Type B pancreatic cell (in vitro differentiated cells): ENCODE data around the gene CLTCL1. TPM values are rescaled to one million over a fixed set of nuclear protein-coding genes. Genes with fewer than 3 reads are reported as not detected.

Source experiments
- DNase-seq: peaks from one replicate; pipeline ENCODE4 v3.0.0; 2021; ENCODE audit warnings: mixed read lengths; ENCODE audit not compliant: unreplicated experiment; ENCODE audit errors: extremely low spot score
- H3K27ac Mint-ChIP-seq: 2 replicates; pipeline ENCODE4 v1.8.0; 2021; ENCODE audit warnings: mild to moderate bottlenecking, mixed read lengths
- H3K27me3 Mint-ChIP-seq: 2 replicates; pipeline ENCODE4 v1.8.0; 2021; ENCODE audit warnings: mixed read lengths
- H3K36me3 Mint-ChIP-seq: 2 replicates; pipeline ENCODE4 v1.8.0; 2021; ENCODE audit warnings: mixed read lengths
- H3K4me1 Mint-ChIP-seq: one replicate; pipeline ENCODE4 v1.8.0; 2021; ENCODE audit warnings: mixed read lengths; ENCODE audit not compliant: unreplicated experiment
- H3K4me3 Mint-ChIP-seq: 2 replicates; pipeline ENCODE4 v1.8.0; 2021; ENCODE audit warnings: mild to moderate bottlenecking, mixed read lengths
- H3K9me3 Mint-ChIP-seq: 2 replicates; pipeline ENCODE4 v1.8.0; 2021; ENCODE audit warnings: mixed read lengths
- CTCF ChIP-seq: fragments of 200-600 bp; sonication (generic); conservative IDR thresholded peaks from 2 replicates; pipeline ENCODE4 v1.5.0; 2021; ENCODE audit warnings: antibody characterized with exemption, mild to moderate bottlenecking
- total RNA-seq: library from RNA; stranded (reverse); gene quantifications from 2 replicates; pipeline ENCODE4 v1.2.1, GENCODE V29; 2021; ENCODE audit warnings: low replicate concordance

CLTCL1 gene
- total RNA-seq, 1 donor from 2014 or later, result 11.6 TPM

GRCh38 chr22:19201869-19202798 is 89.4 kb downstream of the CLTCL1 start:
- Mint-ChIP-seq H3K27ac (no peak overlapping the region), H3K9me3 (no peaks in the 10 kb centered on the region), H3K36me3 (peaks cover 9% of the 10 kb centered on the region), H3K4me1 (peaks cover 27% of the 10 kb centered on the region), H3K27me3 (no peaks in the 10 kb centered on the region), H3K4me3 (no peak overlapping the region)
- DNase-seq, result no peak
- TF ChIP-seq CTCF, result no peak

DNA sequence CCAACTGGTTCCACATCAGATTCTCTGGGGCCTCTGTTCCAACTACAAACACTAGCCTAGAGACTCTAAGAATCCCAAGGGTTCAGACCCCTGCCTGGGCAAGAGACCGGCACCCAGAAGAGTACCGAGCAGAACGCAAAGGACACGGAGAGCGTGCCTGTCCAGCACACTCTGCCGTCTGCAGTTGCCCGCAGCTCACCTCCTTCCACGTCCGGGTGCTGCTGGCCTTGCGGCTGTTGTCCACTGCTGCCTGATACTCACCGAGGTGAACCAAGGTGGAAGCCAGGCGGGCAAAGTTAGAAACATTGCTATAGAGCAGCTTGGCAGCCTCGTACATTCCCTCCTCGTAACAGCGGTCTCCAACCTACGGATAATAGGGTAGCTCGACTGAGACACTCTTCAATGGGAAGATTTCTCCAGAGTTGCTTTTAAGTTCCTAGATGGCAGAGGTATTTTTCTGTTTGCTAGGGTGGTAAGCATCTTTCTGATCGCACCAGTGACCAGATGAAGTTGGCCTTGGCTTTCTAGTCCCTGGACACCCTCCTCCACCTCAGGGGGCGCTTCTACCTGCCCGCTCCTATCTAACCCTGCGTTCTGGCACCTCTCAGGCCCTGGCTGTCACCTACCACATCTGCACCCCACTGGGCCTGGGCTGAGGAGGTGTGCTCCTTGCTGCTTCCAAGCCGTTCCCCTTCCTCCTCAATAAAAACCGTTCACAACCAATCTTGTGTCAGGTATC is 90.2 kb downstream of the CLTCL1 start:
- DNase-seq, result no peak
- Mint-ChIP-seq H3K36me3 (peaks cover 9% of the 10 kb centered on the region), H3K9me3 (no peaks in the 10 kb centered on the region), H3K27ac (no peak overlapping the region), H3K27me3 (no peaks in the 10 kb centered on the region), H3K4me1 (peaks cover 27% of the 10 kb centered on the region), H3K4me3 (no peak overlapping the region)
- TF ChIP-seq CTCF, result no peak

DNA sequence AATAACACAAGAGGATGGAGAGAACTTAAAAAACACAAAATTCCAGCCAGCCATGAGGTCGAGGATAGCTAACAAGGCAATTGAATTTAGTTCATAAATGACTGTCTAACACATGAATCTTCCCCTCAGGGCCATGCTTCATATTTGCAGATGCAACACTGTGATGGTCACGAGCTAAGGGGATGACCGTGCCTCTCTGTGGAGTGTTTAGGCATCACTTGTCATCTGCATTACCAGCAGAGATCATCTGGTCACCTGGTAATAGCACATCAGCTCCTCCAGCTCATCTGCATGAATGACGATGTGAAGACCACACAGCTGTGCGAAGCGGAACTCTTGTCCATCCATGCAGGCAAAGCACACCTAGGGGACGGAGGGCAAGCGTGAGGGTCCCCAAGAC is 92.0 kb downstream of the CLTCL1 start:
- Mint-ChIP-seq H3K4me1 (peaks cover 23% of the 10 kb centered on the region), H3K27me3 (no peaks in the 10 kb centered on the region), H3K4me3 (no peak overlapping the region), H3K9me3 (no peaks in the 10 kb centered on the region), H3K36me3 (peaks cover 9% of the 10 kb centered on the region), H3K27ac (no peak overlapping the region)
- DNase-seq, result no peak
- TF ChIP-seq CTCF, result no peak

- Mint-ChIP-seq H3K27ac (peak overlapping the region; percentile 7), H3K4me1 (peaks cover 13% of the 10 kb centered on the region), H3K27me3 (no peaks in the 10 kb centered on the region), H3K9me3 (no peaks in the 10 kb centered on the region), H3K4me3 (no peak overlapping the region), H3K36me3 (peaks cover 9% of the 10 kb centered on the region)
- TF ChIP-seq CTCF, result no peak
- DNase-seq, result no peak
These were observed 93.3 kb downstream of the CLTCL1 start for GRCh38 chr22:19197997-19198865.

DNA sequence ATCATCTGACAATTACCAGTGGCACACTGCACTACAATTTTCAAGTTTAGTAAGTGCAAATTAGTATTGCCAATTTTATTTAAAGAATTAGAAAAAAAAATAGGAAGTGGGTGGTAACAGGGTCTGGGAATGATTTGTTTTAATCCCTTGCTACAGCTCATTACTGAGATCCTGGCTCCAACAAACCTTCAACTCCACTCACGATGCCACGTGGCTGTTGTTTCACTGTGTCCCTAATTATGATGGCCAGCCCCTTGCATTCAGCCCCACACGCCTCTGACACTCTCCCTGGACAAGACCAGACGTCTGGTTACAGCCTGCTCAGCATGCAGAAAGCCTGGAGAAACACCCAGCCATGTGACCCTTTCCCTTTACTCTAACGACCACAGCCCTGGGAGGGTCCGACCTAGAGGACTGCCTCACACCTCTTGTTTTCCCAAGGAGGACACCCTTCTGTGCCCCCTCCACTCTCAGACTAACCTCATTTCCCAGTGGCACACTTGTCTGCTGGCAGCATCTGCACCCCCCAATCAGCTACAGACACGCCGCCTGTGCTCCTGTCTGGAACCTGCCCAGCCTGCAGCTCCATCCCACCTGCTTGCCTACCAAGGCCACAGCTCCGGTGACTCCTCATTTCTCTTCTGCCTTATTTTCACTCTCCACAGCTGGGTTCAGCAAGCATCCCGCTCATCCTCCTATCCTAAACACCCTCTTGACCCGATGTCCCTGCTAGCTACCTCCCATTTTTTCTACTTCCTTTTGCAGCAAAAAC is 94.5 kb downstream of the CLTCL1 start:
- DNase-seq, result no peak
- no peaks in the 10 kb centered on the region for H3K27me3 Mint-ChIP-seq
- no peak overlapping the region for H3K4me3 Mint-ChIP-seq
- H3K9me3 Mint-ChIP-seq, result no peaks in the 10 kb centered on the region
- H3K36me3 Mint-ChIP-seq, result peaks cover 5% of the 10 kb centered on the region
- no peak overlapping the region for H3K27ac Mint-ChIP-seq
- TF ChIP-seq CTCF, result no peak
- H3K4me1 Mint-ChIP-seq, result peaks cover 13% of the 10 kb centered on the region
